Vagina (tissue), 2 donors: Measurements from ENCODE around the gene STAP2. TPM values are rescaled to one million over a fixed set of nuclear protein-coding genes. Genes with fewer than 3 reads are reported as not detected.

ENCODE experiments used
- DNase-seq, 2 donors: peaks; one replicate each; pipeline ENCODE4 v3.0.0-alpha.2; 2017; ENCODE audit errors: extremely low spot score in 2 of 2
- H3K27ac ChIP-seq: fragments of 200-600 bp; sonication (generic); one replicate; pipeline ENCODE4 v1.5.1; 2019
- H3K27me3 ChIP-seq: fragments of 200-600 bp; sonication (generic); one replicate; pipeline ENCODE4 v1.5.1; 2019
- H3K36me3 ChIP-seq, 2 donors: fragments of 200-600 bp; sonication (generic); one replicate each; pipeline ENCODE4 v1.5.1; 2017 to 2019
- H3K4me1 ChIP-seq: fragments of 200-600 bp; sonication (generic); one replicate; pipeline ENCODE4 v1.5.1; 2019
- H3K4me3 ChIP-seq, 2 donors: fragments of 200-600 bp; sonication (generic); 1 replicate in 1 of 2; 2 replicates in 1 of 2; pipeline ENCODE4 v1.5.1; 2016 to 2019
- H3K9me3 ChIP-seq: fragments of 200-600 bp; sonication (generic); one replicate; pipeline ENCODE4 v1.5.1; 2019
- CTCF ChIP-seq, 3 experiments: fragments of 450-650 bp in 2 of 3; fragments of 200-600 bp in 1 of 3; sonication (generic) in 1 of 3; IDR thresholded peaks; one replicate each; pipeline ENCODE4 v1.5.1; 2017 to 2019; ENCODE audit warnings: antibody characterized with exemption in 3 of 3, mild to moderate bottlenecking in 2 of 3, moderate library complexity in 2 of 3
- POLR2A ChIP-seq, 2 donors: fragments of 450-650 bp; IDR thresholded peaks; one replicate each; pipeline ENCODE4 v1.6.1; 2017; ENCODE audit warnings: antibody characterized with exemption in 2 of 2, mild to moderate bottlenecking in 2 of 2, moderate library complexity in 2 of 2
- POLR2AphosphoS5 ChIP-seq, 2 donors: sonication (generic); formaldehyde crosslinking; IDR thresholded peaks; one replicate each; pipeline ENCODE4 v1.9.0; 2017; ENCODE audit warnings: antibody characterized with exemption in 2 of 2, mild to moderate bottlenecking in 2 of 2, low read depth in 1 of 2; ENCODE audit not compliant: insufficient read depth in 1 of 2
- intact Hi-C: fragments of 100-400 bp; cut with DNase I; formaldehyde crosslinking; loops from one replicate; pipeline ENCODE4 v1.15.1; 2023
- total RNA-seq: library from RNA; depleted of rRNA; stranded (reverse); fragments of >200 nt; gene quantifications from one replicate; pipeline ENCODE4 v1.2.3, GENCODE V29; 2016

Gene STAP2
- total RNA-seq, 1 donor from 2014 or later = 29.2 TPM

GRCh38 chr19:4284176-4284958 lies 54.3 kb downstream of the STAP2 start:
- Histone ChIP-seq H3K4me1 (peaks cover 10% of the 10 kb centered on the region), H3K36me3 (no peaks in the 10 kb centered on the region), H3K4me3 (no peak overlapping the region), H3K9me3 (no peaks in the 10 kb centered on the region), H3K27me3 (peaks cover 7% of the 10 kb centered on the region), H3K27ac (no peak overlapping the region)
- no peak for TF ChIP-seq POLR2A (IDR thresholded peaks at IDR 0.05)
- TF ChIP-seq POLR2AphosphoS5 (IDR thresholded peaks at IDR 0.05; ENCODE audit: insufficient read depth in 1 of 2, low read depth in 1 of 2) = no peak
- TF ChIP-seq CTCF (IDR thresholded peaks at IDR 0.05) = no peak
- intact Hi-C loops = no loop called here
- DNase-seq = no peak

GRCh38 chr19:4279530-4280422 lies 58.9 kb downstream of the STAP2 start:
- Histone ChIP-seq H3K36me3 (no peaks in the 10 kb centered on the region), H3K27ac (no peak overlapping the region), H3K4me3 (peak overlapping the region; percentile 18 to 22), H3K4me1 (peaks cover 19% of the 10 kb centered on the region), H3K27me3 (peaks cover 12% of the 10 kb centered on the region), H3K9me3 (no peaks in the 10 kb centered on the region)
- DNase-seq = no peak
- TF ChIP-seq POLR2A (IDR thresholded peaks at IDR 0.05) = no peak
- no peak for TF ChIP-seq POLR2AphosphoS5 (IDR thresholded peaks at IDR 0.05; ENCODE audit: insufficient read depth in 1 of 2, low read depth in 1 of 2)
- TF ChIP-seq CTCF (IDR thresholded peaks at IDR 0.05) = no peak
- intact Hi-C loops = loop anchor here (10.0 kb wide), 1 partner anchor 115 kb away; no protein-coding TSS in a partner anchor

DNA sequence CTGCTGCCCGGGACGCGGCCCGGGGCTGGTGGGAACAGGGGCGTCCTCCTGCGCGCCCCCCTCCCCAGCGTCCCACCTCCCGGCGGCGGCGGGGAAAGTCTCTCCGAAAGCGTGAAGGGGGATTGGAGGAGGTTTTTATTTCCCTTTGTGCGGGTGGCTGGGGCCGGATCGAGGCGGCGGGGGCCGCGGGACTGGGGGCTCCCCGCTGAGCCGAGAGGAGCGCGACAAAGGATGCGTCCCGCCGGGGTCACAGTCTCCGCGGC lies 59.4 kb downstream of the STAP2 start:
- Histone ChIP-seq H3K27me3 (peaks cover 12% of the 10 kb centered on the region), H3K27ac (no peak overlapping the region), H3K4me1 (peaks cover 19% of the 10 kb centered on the region), H3K4me3 (peak overlapping the region; percentile 18 to 22), H3K9me3 (no peaks in the 10 kb centered on the region), H3K36me3 (no peaks in the 10 kb centered on the region)
- DNase-seq = no peak
- TF ChIP-seq POLR2AphosphoS5 (IDR thresholded peaks at IDR 0.05; ENCODE audit: insufficient read depth in 1 of 2, low read depth in 1 of 2) (no peak), CTCF (IDR thresholded peaks at IDR 0.05) (no peak), POLR2A (IDR thresholded peaks at IDR 0.05) (no peak)
- intact Hi-C loops = loop anchor here (10.0 kb wide), 1 partner anchor 116 kb away; no protein-coding TSS in a partner anchor

- Histone ChIP-seq H3K27ac (no peak within 1 kb of the TSS), H3K4me1 (peaks cover 19% of the 10 kb centered on the region), H3K9me3 (no peaks in the 10 kb centered on the region), H3K36me3 (no peaks in the 10 kb centered on the region), H3K27me3 (peaks cover 12% of the 10 kb centered on the region), H3K4me3 (peak within 1 kb of the TSS; percentile 18 to 22)
- intact Hi-C loops = loop anchor here (10.0 kb wide), 1 partner anchor 116 kb away; no protein-coding TSS in a partner anchor
- TF ChIP-seq CTCF (IDR thresholded peaks at IDR 0.05) = no peak
- TF ChIP-seq POLR2A (IDR thresholded peaks at IDR 0.05) = no peak
- no peak for TF ChIP-seq POLR2AphosphoS5 (IDR thresholded peaks at IDR 0.05; ENCODE audit: insufficient read depth in 1 of 2, low read depth in 1 of 2)
- no peak for DNase-seq
Measured at GRCh38 chr19:4278419-4279266, 60.0 kb downstream of the STAP2 start, which contains the start of gene SHD. TSS of gene SHD (plus strand) at chr19:4279266. CDS start at chr19:4280064, 798 bp downstream.
